MM.1S (cell line): ENCODE data around the gene KLRG1.

Experiments used
- DNase-seq: peaks from one replicate; pipeline ENCODE4 v3.0.0-alpha.2; 2015
- H2AFZ ChIP-seq: fragments of 300-600 bp; sonication (generic); 2 replicates; pipeline ENCODE4 v1.6.0; 2016; ENCODE audit warnings: antibody characterized with exemption, low read length
- H3F3A ChIP-seq: fragments of 300-600 bp; sonication (generic); 2 replicates; pipeline ENCODE4 v1.6.1; 2016; ENCODE audit warnings: mild to moderate bottlenecking, antibody characterized with exemption, low read length, moderate library complexity, mixed read lengths; ENCODE audit not compliant: insufficient read depth
- H3K27ac ChIP-seq: fragments of 300-600 bp; sonication (generic); 2 replicates; pipeline ENCODE4 v1.5.1; 2016; ENCODE audit warnings: mild to moderate bottlenecking, low read length
- H3K27me3 ChIP-seq: fragments of 300-600 bp; sonication (generic); replicated peaks from 2 replicates; pipeline ENCODE4 v1.6.0; 2016; ENCODE audit warnings: low read length; ENCODE audit not compliant: insufficient read depth
- H3K36me3 ChIP-seq: fragments of 300-600 bp; sonication (generic); replicated peaks from 2 replicates; pipeline ENCODE4 v1.6.1; 2016; ENCODE audit warnings: mild to moderate bottlenecking, low read length, mixed read lengths; ENCODE audit not compliant: insufficient read depth
- H3K4me1 ChIP-seq: fragments of 300-600 bp; sonication (generic); 2 replicates; pipeline ENCODE4 v1.6.1; 2016; ENCODE audit warnings: low read length, mixed read lengths
- H3K4me2 ChIP-seq: fragments of 300-600 bp; sonication (generic); 2 replicates; pipeline ENCODE4 v1.6.0; 2016; ENCODE audit warnings: low read depth, low read length
- H3K4me3 ChIP-seq: fragments of 300-600 bp; sonication (generic); 2 replicates; pipeline ENCODE4 v1.5.1; 2016; ENCODE audit warnings: low read length, mixed read lengths
- H3K79me2 ChIP-seq: fragments of 300-600 bp; sonication (generic); 2 replicates; pipeline ENCODE4 v1.6.1; 2016; ENCODE audit warnings: mixed run types, low read length, mixed read lengths
- H3K9ac ChIP-seq: fragments of 300-600 bp; sonication (generic); 2 replicates; pipeline ENCODE4 v1.6.1; 2016; ENCODE audit warnings: low read length, mixed read lengths
- H3K9me2 ChIP-seq: fragments of 300-600 bp; sonication (generic); replicated peaks from 2 replicates; pipeline ENCODE4 v1.6.1; 2016; ENCODE audit warnings: mild to moderate bottlenecking, low read length, mixed read lengths; ENCODE audit not compliant: insufficient read depth
- H3K9me3 ChIP-seq: fragments of 300-600 bp; sonication (generic); replicated peaks from 2 replicates; pipeline ENCODE4 v1.6.1; 2016; ENCODE audit warnings: mild to moderate bottlenecking, low read length, mixed read lengths; ENCODE audit not compliant: insufficient read depth
- H4K20me1 ChIP-seq: fragments of 300-600 bp; sonication (generic); 2 replicates; pipeline ENCODE4 v1.6.1; 2016; ENCODE audit warnings: mild to moderate bottlenecking, low read length, moderate library complexity, mixed read lengths; ENCODE audit not compliant: insufficient read depth
- EZH2 ChIP-seq: fragments of 300-600 bp; sonication (generic); optimal IDR thresholded peaks from 2 replicates; pipeline ENCODE3; 2017; ENCODE audit warnings: low read depth, mild to moderate bottlenecking, antibody characterized with exemption, low read length, mixed read lengths
- EZH2phosphoT487 ChIP-seq: fragments of 300-600 bp; sonication (generic); IDR thresholded peaks from 2 replicates; pipeline ENCODE4 v1.6.1; 2018; ENCODE audit warnings: antibody characterized with exemption, low read length
- TF ChIP-seq, protein P1 (sequence below): fragments of 300-600 bp; sonication (generic); IDR thresholded peaks from 2 replicates; pipeline ENCODE4 v1.5.1; 2016; ENCODE audit warnings: antibody characterized with exemption, low read length, mixed read lengths

Gene KLRG1

DNA sequence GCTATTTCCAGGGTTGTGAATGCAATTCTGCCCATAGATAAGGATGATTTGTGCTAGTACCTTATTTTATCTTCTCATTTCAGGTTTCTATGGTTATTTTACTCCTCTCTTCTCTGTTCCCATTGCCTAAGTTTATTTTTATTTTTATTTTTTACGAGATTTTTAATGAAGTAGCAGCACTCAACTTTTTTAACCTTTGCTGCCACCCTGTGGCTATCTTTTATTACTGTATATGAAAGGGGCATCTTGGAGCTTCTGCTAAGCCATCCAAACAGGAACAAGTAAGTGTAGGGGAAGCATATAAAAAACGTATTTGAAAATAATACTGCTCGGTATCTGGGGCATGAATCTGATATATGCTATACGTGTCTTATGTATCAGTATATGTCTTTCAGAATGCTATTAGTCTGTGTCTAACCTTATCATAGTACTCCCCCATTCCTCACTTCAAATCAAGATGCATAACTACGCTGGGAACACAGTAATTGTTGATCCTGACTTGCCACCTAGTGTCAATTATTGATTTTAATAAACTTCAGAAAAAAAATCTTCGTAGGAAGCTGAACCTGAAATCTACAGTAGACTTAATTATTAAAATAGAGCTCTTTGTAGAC lies 60.3 kb downstream of the KLRG1 start:
- Histone ChIP-seq H4K20me1 (no peaks in the 10 kb centered on the region), H3K9me2 (no peaks in the 10 kb centered on the region), H3K4me1 (0 out of 2 replicates have a peak, but pooled peaks cover 6% of the 10 kb centered on the region), H3F3A (no peaks in the 10 kb centered on the region), H3K9me3 (no peaks in the 10 kb centered on the region), H3K4me3 (no peak overlapping the region), H3K9ac (no peak overlapping the region), H3K36me3 (no peaks in the 10 kb centered on the region), H3K79me2 (no peaks in the 10 kb centered on the region), H3K27ac (no peak overlapping the region), H3K27me3 (no peaks in the 10 kb centered on the region), H3K4me2 (no peak overlapping the region), H2AFZ (no peak overlapping the region)
- peak; percentile 39 for DNase-seq
- TF ChIP-seq, protein P1, sequence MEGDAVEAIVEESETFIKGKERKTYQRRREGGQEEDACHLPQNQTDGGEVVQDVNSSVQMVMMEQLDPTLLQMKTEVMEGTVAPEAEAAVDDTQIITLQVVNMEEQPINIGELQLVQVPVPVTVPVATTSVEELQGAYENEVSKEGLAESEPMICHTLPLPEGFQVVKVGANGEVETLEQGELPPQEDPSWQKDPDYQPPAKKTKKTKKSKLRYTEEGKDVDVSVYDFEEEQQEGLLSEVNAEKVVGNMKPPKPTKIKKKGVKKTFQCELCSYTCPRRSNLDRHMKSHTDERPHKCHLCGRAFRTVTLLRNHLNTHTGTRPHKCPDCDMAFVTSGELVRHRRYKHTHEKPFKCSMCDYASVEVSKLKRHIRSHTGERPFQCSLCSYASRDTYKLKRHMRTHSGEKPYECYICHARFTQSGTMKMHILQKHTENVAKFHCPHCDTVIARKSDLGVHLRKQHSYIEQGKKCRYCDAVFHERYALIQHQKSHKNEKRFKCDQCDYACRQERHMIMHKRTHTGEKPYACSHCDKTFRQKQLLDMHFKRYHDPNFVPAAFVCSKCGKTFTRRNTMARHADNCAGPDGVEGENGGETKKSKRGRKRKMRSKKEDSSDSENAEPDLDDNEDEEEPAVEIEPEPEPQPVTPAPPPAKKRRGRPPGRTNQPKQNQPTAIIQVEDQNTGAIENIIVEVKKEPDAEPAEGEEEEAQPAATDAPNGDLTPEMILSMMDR, result peak; percentile 55
- no peak for TF ChIP-seq EZH2phosphoT487

DNA sequence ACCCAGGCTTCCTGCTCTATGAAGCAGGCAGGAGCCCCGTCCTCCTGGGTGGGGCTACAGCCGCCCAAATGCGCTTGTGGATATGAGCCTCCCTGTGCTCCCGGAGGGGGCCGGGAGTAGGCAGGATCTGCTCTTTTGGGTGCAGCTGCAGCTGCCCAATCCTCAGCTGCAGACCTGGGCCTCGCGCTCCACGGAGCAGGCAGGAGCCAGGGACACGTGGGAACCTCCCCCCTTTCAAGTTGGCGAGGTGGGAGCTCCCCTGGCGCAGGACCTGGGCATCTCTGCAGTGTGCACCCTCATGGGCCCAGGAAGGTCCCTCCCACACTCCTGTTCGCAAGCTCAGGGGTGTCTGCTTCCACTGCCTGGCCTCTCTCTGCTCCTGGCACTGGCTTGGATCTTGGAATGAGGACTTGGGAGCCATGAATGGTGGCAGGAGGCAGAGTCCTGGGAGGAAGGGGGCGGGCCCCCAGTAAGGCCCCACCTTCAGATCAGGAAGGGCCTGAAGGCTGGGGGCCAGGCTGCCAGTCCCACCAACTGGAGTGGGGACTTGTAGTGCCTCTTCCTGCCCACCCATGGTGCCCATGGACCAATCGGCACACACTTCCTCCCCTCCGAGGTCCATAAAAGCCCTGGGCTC lies 61.3 kb downstream of the KLRG1 start:
- Histone ChIP-seq H2AFZ (no peak overlapping the region), H3K27ac (no peak overlapping the region), H3K9me3 (no peaks in the 10 kb centered on the region), H3K4me2 (no peak overlapping the region), H3K36me3 (no peaks in the 10 kb centered on the region), H3K9ac (no peak overlapping the region), H3K4me3 (no peak overlapping the region), H3K9me2 (no peaks in the 10 kb centered on the region), H4K20me1 (no peaks in the 10 kb centered on the region), H3K27me3 (no peaks in the 10 kb centered on the region), H3F3A (no peaks in the 10 kb centered on the region), H3K79me2 (no peaks in the 10 kb centered on the region), H3K4me1 (0 out of 2 replicates have a peak, but pooled peaks cover 6% of the 10 kb centered on the region)
- no peak for DNase-seq
- TF ChIP-seq EZH2phosphoT487 (no peak), EZH2 (no peak)
- TF ChIP-seq, protein P1, result no peak

DNA sequence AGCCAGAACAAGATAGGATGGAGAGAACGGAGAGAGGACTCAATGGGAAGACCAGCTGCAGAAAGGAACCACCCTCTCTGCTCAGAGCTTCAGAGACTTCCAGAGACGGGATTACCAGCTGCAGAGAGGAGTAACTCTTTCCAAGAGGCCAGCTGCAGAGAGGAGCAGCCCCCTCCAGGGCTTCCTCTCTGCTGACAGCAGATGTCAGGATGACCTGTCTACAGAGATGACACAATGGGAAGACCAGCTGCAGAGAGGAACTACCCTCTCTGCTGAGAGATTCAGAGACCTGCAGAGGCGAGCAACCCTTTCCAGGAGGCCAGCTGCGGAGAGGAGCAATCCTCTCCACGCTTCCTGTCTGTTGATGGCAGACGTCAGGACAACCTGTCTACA lies 61.8 kb downstream of the KLRG1 start:
- H3K79me2 ChIP-seq, result no peaks in the 10 kb centered on the region
- no peak for DNase-seq
- TF ChIP-seq, protein P1, result no peak
- no peak for TF ChIP-seq EZH2

More for the DNA sequence above, 61.8 kb downstream of the KLRG1 start:
- no peak overlapping the region for H3K9ac ChIP-seq
- no peak overlapping the region for H3K4me3 ChIP-seq
- no peaks in the 10 kb centered on the region for H3K9me3 ChIP-seq
- H3F3A ChIP-seq, result no peaks in the 10 kb centered on the region
- H3K4me1 ChIP-seq, result 0 out of 2 replicates have a peak, but pooled peaks cover 6% of the 10 kb centered on the region
- no peaks in the 10 kb centered on the region for H3K9me2 ChIP-seq
- no peaks in the 10 kb centered on the region for H3K36me3 ChIP-seq
- no peaks in the 10 kb centered on the region for H4K20me1 ChIP-seq
- no peaks in the 10 kb centered on the region for H3K27me3 ChIP-seq
- H2AFZ ChIP-seq, result no peak overlapping the region
- no peak overlapping the region for H3K4me2 ChIP-seq
- no peak overlapping the region for H3K27ac ChIP-seq
